ENCODE results near the gene TADA2B. TPM values are rescaled to one million over a fixed set of nuclear protein-coding genes. Genes with fewer than 3 reads are reported as not detected.
A peak's percentile ranks its signal among the peaks of the same experiment; 100 is the strongest.

The TADA2B gene
- total RNA-seq, 1 donor from 2014 or later = 19.8 TPM

DNA sequence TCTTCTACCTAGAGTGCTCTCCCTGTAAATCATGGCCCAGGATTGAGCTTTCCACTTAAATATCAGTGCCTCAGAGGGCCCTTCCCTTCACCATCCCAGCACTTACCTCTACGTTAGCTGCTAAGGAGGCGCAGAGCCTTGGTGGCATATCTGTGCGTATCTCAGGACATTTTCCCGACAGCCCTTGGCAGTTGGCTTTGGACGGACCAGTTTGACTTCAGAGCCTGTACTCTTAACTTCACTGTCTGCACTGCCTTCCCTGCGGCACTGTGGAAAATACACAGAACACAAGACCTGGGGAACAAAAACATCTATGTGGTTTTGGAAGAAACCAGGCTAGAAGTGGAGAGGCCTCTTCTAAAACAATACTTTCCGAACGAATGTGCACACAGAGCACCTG, 2.4 kb downstream of the TADA2B start:
- H3K79me2 ChIP-seq (ENCODE audit: insufficient read depth, low read length) = peaks cover 70% of the 10 kb centered on the region
- no peak overlapping the region for H2AFZ ChIP-seq (ENCODE audit: low read depth, low read length)
- no peak overlapping the region for H3K4me3 ChIP-seq (ENCODE audit: insufficient read depth, low read depth, low read length)
- no peak overlapping the region for H3K9ac ChIP-seq (ENCODE audit: low read length)
- FAIRE-seq (no peak), DNase-seq (ENCODE audit: low read depth) (no peak)
- H3K9me3 ChIP-seq (ENCODE audit: insufficient read depth, low read depth, low read length) = no peaks in the 10 kb centered on the region
- H3K36me3 Mint-ChIP-seq (ENCODE audit: low read depth, unreplicated experiment) = peaks cover 10% of the 10 kb centered on the region
- peaks cover 21% of the 10 kb centered on the region for H3K4me1 ChIP-seq (ENCODE audit: insufficient read depth, low read length)
- H3K27ac ChIP-seq (ENCODE audit: low read depth, low read length) = no peak overlapping the region
- H3K4me3 Mint-ChIP-seq (ENCODE audit: unreplicated experiment) = peak overlapping the region; percentile 72
- peaks cover 68% of the 10 kb centered on the region for H4K20me1 ChIP-seq (ENCODE audit: insufficient read depth, low read length)
- TF ChIP-seq, protein P1, sequence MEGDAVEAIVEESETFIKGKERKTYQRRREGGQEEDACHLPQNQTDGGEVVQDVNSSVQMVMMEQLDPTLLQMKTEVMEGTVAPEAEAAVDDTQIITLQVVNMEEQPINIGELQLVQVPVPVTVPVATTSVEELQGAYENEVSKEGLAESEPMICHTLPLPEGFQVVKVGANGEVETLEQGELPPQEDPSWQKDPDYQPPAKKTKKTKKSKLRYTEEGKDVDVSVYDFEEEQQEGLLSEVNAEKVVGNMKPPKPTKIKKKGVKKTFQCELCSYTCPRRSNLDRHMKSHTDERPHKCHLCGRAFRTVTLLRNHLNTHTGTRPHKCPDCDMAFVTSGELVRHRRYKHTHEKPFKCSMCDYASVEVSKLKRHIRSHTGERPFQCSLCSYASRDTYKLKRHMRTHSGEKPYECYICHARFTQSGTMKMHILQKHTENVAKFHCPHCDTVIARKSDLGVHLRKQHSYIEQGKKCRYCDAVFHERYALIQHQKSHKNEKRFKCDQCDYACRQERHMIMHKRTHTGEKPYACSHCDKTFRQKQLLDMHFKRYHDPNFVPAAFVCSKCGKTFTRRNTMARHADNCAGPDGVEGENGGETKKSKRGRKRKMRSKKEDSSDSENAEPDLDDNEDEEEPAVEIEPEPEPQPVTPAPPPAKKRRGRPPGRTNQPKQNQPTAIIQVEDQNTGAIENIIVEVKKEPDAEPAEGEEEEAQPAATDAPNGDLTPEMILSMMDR (IDR thresholded peaks at IDR 0.05; ENCODE audit: insufficient read depth, low read depth, low read length) = no peak
- TF ChIP-seq EZH2 (IDR thresholded peaks at IDR 0.05; ENCODE audit: insufficient read depth, low read length) = no peak
- peaks cover 30% of the 10 kb centered on the region for H3K4me1 Mint-ChIP-seq (ENCODE audit: low read depth, unreplicated experiment)
- H3K27ac Mint-ChIP-seq (ENCODE audit: unreplicated experiment) = peak overlapping the region; percentile 1
- no peaks in the 10 kb centered on the region for H3K36me3 ChIP-seq (ENCODE audit: insufficient read depth, low read length)
- no peaks in the 10 kb centered on the region for H3K9me3 Mint-ChIP-seq (ENCODE audit: unreplicated experiment)
- peak overlapping the region; percentile 100 for H3K4me2 ChIP-seq (ENCODE audit: low read length)
- H3K27me3 ChIP-seq (ENCODE audit: insufficient read depth, low read length) = no peaks in the 10 kb centered on the region
- no peaks in the 10 kb centered on the region for H3K27me3 Mint-ChIP-seq (ENCODE audit: low read depth, unreplicated experiment)

DNA sequence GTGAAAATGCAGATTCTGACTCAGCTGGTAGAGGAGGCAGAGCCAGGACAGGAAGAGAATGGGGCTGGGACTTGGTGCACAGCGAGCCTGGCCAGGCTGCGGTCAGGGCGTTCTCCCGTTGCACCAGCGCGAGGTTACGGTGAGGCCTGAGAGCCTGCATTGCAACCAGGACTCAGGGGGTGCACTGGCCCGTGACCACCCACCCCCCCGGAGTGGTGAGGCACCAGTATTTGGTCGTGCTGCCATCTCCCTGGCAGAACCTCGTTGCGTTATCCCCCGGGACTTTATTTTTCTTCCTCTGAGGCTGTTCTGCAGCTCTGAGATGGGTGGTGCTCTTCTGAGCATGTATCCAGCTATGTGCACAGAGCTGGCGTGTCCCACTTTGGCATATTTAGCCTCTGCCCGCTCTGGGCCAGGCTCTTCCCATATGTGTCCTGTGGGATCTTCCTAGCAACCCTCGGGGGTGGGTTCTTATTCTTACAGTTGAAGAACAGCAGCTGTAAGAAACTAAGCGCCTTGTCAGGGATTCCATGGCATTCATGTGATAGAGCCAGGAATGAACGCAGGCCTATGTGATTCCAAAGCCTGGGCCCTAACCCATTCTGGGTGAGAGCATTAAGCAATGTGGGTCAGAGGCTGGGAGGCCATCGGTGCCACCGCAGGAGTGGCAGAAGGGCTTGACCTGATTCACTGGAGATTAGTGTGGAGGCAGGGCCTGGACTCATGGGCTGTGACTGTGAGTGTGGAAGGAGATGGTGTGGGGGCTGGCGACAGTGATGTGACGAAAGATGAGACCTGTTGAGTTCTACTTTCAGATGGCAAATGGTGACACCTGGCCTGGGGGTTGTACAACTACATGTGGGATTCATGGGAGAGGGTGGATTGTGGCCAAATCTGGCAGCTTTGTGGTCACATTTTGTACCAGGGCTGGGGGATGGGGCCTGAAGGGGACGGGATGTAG, 3.1 kb downstream of the TADA2B start:
- Histone ChIP-seq H3K9me3 (ENCODE audit: insufficient read depth, low read depth, low read length) (no peaks in the 10 kb centered on the region), H3K36me3 (ENCODE audit: insufficient read depth, low read length) (no peaks in the 10 kb centered on the region), H4K20me1 (ENCODE audit: insufficient read depth, low read length) (peaks cover 74% of the 10 kb centered on the region), H3K4me3 (ENCODE audit: insufficient read depth, low read depth, low read length) (no peak overlapping the region), H3K79me2 (ENCODE audit: insufficient read depth, low read length) (peaks cover 77% of the 10 kb centered on the region), H3K27ac (ENCODE audit: low read depth, low read length) (no peak overlapping the region), H2AFZ (ENCODE audit: low read depth, low read length) (no peak overlapping the region), H3K9ac (ENCODE audit: low read length) (no peak overlapping the region), H3K27me3 (ENCODE audit: insufficient read depth, low read length) (no peaks in the 10 kb centered on the region), H3K4me1 (ENCODE audit: insufficient read depth, low read length) (peaks cover 21% of the 10 kb centered on the region), H3K4me2 (ENCODE audit: low read length) (peak overlapping the region; percentile 100)
- Mint-ChIP-seq H3K27me3 (ENCODE audit: low read depth, unreplicated experiment) (no peaks in the 10 kb centered on the region), H3K4me3 (ENCODE audit: unreplicated experiment) (peak overlapping the region; percentile 76), H3K4me1 (ENCODE audit: low read depth, unreplicated experiment) (peaks cover 32% of the 10 kb centered on the region), H3K27ac (ENCODE audit: unreplicated experiment) (peak overlapping the region; percentile 42), H3K9me3 (ENCODE audit: unreplicated experiment) (no peaks in the 10 kb centered on the region), H3K36me3 (ENCODE audit: low read depth, unreplicated experiment) (peaks cover 10% of the 10 kb centered on the region)
- DNase-seq (ENCODE audit: low read depth) (no peak), FAIRE-seq (no peak)
- no peak for TF ChIP-seq EZH2 (IDR thresholded peaks at IDR 0.05; ENCODE audit: insufficient read depth, low read length)
- TF ChIP-seq, protein P1 (IDR thresholded peaks at IDR 0.05; ENCODE audit: insufficient read depth, low read depth, low read length) = no peak

DNA sequence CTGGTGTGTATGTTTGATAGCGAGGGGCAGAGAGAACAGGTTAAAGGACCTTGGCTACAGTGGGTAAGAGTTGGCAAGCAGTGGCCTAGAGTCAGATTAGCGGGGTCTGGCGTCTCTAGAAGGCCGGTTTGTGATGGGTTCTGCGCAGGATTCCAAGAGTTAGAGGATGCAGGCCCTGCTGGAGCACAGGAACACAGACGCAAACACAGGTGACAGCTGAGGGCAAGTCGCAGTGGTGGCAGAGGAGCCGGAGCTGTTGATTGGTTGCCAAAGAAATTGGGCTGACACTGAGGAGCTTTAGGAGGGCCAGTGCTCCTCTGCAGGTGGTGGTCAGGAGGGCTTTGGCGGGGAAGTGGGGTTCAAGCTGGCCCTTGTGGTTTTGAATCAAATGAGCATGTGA, 3.8 kb downstream of the TADA2B start:
- Mint-ChIP-seq H3K4me1 (ENCODE audit: low read depth, unreplicated experiment) (peaks cover 27% of the 10 kb centered on the region), H3K36me3 (ENCODE audit: low read depth, unreplicated experiment) (peaks cover 10% of the 10 kb centered on the region), H3K27me3 (ENCODE audit: low read depth, unreplicated experiment) (no peaks in the 10 kb centered on the region), H3K4me3 (ENCODE audit: unreplicated experiment) (peak overlapping the region; percentile 76), H3K9me3 (ENCODE audit: unreplicated experiment) (no peaks in the 10 kb centered on the region), H3K27ac (ENCODE audit: unreplicated experiment) (no peak overlapping the region)
- no peak for DNase-seq (ENCODE audit: low read depth)
- no peak overlapping the region for H3K4me3 ChIP-seq (ENCODE audit: insufficient read depth, low read depth, low read length)
- H3K79me2 ChIP-seq (ENCODE audit: insufficient read depth, low read length) = peaks cover 82% of the 10 kb centered on the region
- H3K36me3 ChIP-seq (ENCODE audit: insufficient read depth, low read length) = no peaks in the 10 kb centered on the region
- TF ChIP-seq EZH2 (IDR thresholded peaks at IDR 0.05; ENCODE audit: insufficient read depth, low read length) = no peak
- TF ChIP-seq, protein P1 (IDR thresholded peaks at IDR 0.05; ENCODE audit: insufficient read depth, low read depth, low read length) = no peak
- peaks cover 14% of the 10 kb centered on the region for H3K4me1 ChIP-seq (ENCODE audit: insufficient read depth, low read length)
- no peak overlapping the region for H3K9ac ChIP-seq (ENCODE audit: low read length)
- H3K27ac ChIP-seq (ENCODE audit: low read depth, low read length) = no peak overlapping the region
- H3K27me3 ChIP-seq (ENCODE audit: insufficient read depth, low read length) = no peaks in the 10 kb centered on the region
- peaks cover 79% of the 10 kb centered on the region for H4K20me1 ChIP-seq (ENCODE audit: insufficient read depth, low read length)
- no peak overlapping the region for H2AFZ ChIP-seq (ENCODE audit: low read depth, low read length)
- FAIRE-seq = no peak
- H3K9me3 ChIP-seq (ENCODE audit: insufficient read depth, low read depth, low read length) = no peaks in the 10 kb centered on the region
- H3K4me2 ChIP-seq (ENCODE audit: low read length) = no peak overlapping the region

Measured in astrocyte (in vitro differentiated cells and primary cell).